ENCODE measurements around the gene TTC3.

- no peak for TF ChIP-seq CTCF (conservative IDR thresholded peaks at IDR 0.05; ENCODE audit: low read length)
- no peak for TF ChIP-seq EZH2phosphoT487 (IDR thresholded peaks at IDR 0.05; ENCODE audit: borderline replicate concordance)
Measured at GRCh38 chr21:37065561-37066177, 7.4 kb upstream of the TTC3 start.
